Mesenchymal stem cell (in vitro differentiated cells and primary cell): ENCODE measurements around the gene KMT2A.
"Not testable (repeated sequence)": the region's sequence is repeated elsewhere in the genome, so short reads cannot be mapped to it uniquely, and the experiment has no call there.

ENCODE experiments used
- DNase-seq: peaks from one replicate; pipeline ENCODE4 v3.0.0-alpha.2; 2013
- H2AFZ ChIP-seq: one replicate; pipeline ENCODE4 v1.6.1; 2013; ENCODE audit warnings: low read depth, mild to moderate bottlenecking, control low read depth, inconsistent platforms, low read length, moderate library complexity
- H2AK5ac ChIP-seq: 2 replicates; pipeline ENCODE4 v1.6.1; 2013; ENCODE audit warnings: low read length, moderate library complexity, mild to moderate bottlenecking, inconsistent platforms; ENCODE audit not compliant: severe bottlenecking
- H2BK120ac ChIP-seq: one replicate; pipeline ENCODE4 v1.6.1; 2013; ENCODE audit warnings: low read depth, mild to moderate bottlenecking, inconsistent platforms, low read length, moderate library complexity
- H2BK12ac ChIP-seq, 2 experiments: one replicate each; pipeline ENCODE4 v1.6.1; 2013; ENCODE audit warnings: inconsistent platforms in 2 of 2, low read length in 2 of 2, mild to moderate bottlenecking in 2 of 2, moderate library complexity in 2 of 2, control low read depth in 1 of 2
- H2BK15ac ChIP-seq: one replicate; pipeline ENCODE4 v1.6.1; 2013; ENCODE audit warnings: mild to moderate bottlenecking, low read depth, inconsistent platforms; ENCODE audit not compliant: poor library complexity, severe bottlenecking
- H2BK5ac ChIP-seq: 2 replicates; pipeline ENCODE4 v1.6.1; 2013; ENCODE audit warnings: low read depth, mild to moderate bottlenecking, low read length, control low read depth, inconsistent platforms; ENCODE audit not compliant: poor library complexity, severe bottlenecking
- H3K14ac ChIP-seq, 2 experiments: one replicate each; pipeline ENCODE4 v1.6.1; 2013; ENCODE audit warnings: inconsistent platforms in 2 of 2, low read length in 2 of 2, control low read depth in 1 of 2, mild to moderate bottlenecking in 1 of 2, moderate library complexity in 1 of 2
- H3K18ac ChIP-seq, 2 experiments: one replicate each; pipeline ENCODE4 v1.6.1; 2013; ENCODE audit warnings: inconsistent platforms in 2 of 2, low read length in 2 of 2, control low read depth in 1 of 2, low read depth in 1 of 2, mild to moderate bottlenecking in 1 of 2
- H3K23ac ChIP-seq, 2 experiments: one replicate each; pipeline ENCODE4 v1.6.1; 2013; ENCODE audit warnings: inconsistent platforms in 2 of 2, low read length in 2 of 2, mild to moderate bottlenecking in 2 of 2, moderate library complexity in 2 of 2, control low read depth in 1 of 2
- H3K27ac ChIP-seq: 2 replicates; pipeline ENCODE4 v1.5.1; 2013; ENCODE audit warnings: mild to moderate bottlenecking, moderate library complexity, low read length, control low read depth, inconsistent platforms; ENCODE audit not compliant: poor library complexity, severe bottlenecking
- H3K27me3 ChIP-seq, 2 experiments: 2 replicates each; pipeline versions ENCODE4 v1.6.1 to v1.7.0; 2013; ENCODE audit warnings: low read length in 2 of 2, mild to moderate bottlenecking in 2 of 2, moderate library complexity in 2 of 2, control low read depth in 1 of 2, inconsistent platforms in 1 of 2; ENCODE audit not compliant: control insufficient read depth in 1 of 2, insufficient read depth in 1 of 2
- H3K36me3 ChIP-seq, 2 experiments: 2 replicates each; pipeline versions ENCODE4 v1.6.1 to v1.7.0; 2013; ENCODE audit warnings: low read length in 2 of 2, control low read depth in 1 of 2, inconsistent platforms in 1 of 2, low read depth in 1 of 2, mild to moderate bottlenecking in 1 of 2; ENCODE audit not compliant: insufficient read depth in 2 of 2, control insufficient read depth in 1 of 2
- H3K4ac ChIP-seq, 2 experiments: one replicate each; pipeline ENCODE4 v1.6.1; 2013; ENCODE audit warnings: inconsistent platforms in 2 of 2, low read length in 2 of 2, mild to moderate bottlenecking in 2 of 2, moderate library complexity in 2 of 2, control low read depth in 1 of 2, low read depth in 1 of 2
- H3K4me1 ChIP-seq: 2 replicates; pipeline ENCODE4 v1.6.1; 2013; ENCODE audit warnings: low read depth, low read length, control low read depth; ENCODE audit not compliant: control insufficient read depth, insufficient read depth
- H3K4me2 ChIP-seq: 2 replicates; pipeline ENCODE4 v1.6.1; 2013; ENCODE audit warnings: low read length, mild to moderate bottlenecking, inconsistent platforms; ENCODE audit not compliant: poor library complexity, severe bottlenecking
- H3K4me3 ChIP-seq, 2 experiments: 2 replicates each; pipeline versions ENCODE4 v1.5.1 to v1.7.0; 2013; ENCODE audit warnings: low read length in 2 of 2, mild to moderate bottlenecking in 2 of 2, control low read depth in 1 of 2, low read depth in 1 of 2; ENCODE audit not compliant: insufficient read depth in 1 of 2
- H3K79me1 ChIP-seq: replicated peaks from 2 replicates; pipeline ENCODE4 v1.6.1; 2013; ENCODE audit warnings: mild to moderate bottlenecking, control low read depth, low read length, inconsistent platforms; ENCODE audit not compliant: poor library complexity, severe bottlenecking
- H3K9ac ChIP-seq: 2 replicates; pipeline ENCODE4 v1.7.0; 2013; ENCODE audit warnings: mild to moderate bottlenecking, low read length, moderate library complexity
- H3K9me3 ChIP-seq: 2 replicates; pipeline ENCODE4 v1.7.0; 2013; ENCODE audit warnings: mild to moderate bottlenecking, low read length; ENCODE audit not compliant: control insufficient read depth
- H4K8ac ChIP-seq: one replicate; pipeline ENCODE4 v1.6.1; 2013; ENCODE audit warnings: inconsistent platforms, mild to moderate bottlenecking, low read length, moderate library complexity
- H4K91ac ChIP-seq: one replicate; pipeline ENCODE4 v1.6.1; 2013; ENCODE audit warnings: mild to moderate bottlenecking, low read length, inconsistent platforms
- WGBS: methylation state at CpG from one replicate; pipeline ENCODE4 v1.1.7; 2013; ENCODE audit warnings: mixed read lengths; 5-methylcytosine and 5-hydroxymethylcytosine counted together

Gene KMT2A

GRCh38 chr11:118449316-118449918 lies 13.1 kb downstream of the KMT2A start:
- no peak overlapping the region for H3K18ac ChIP-seq
- H3K4me1 ChIP-seq = peaks cover 2% of the 10 kb centered on the region
- H3K9me3 ChIP-seq = no peaks in the 10 kb centered on the region
- H4K91ac ChIP-seq = no peak overlapping the region
- H3K23ac ChIP-seq = no peak overlapping the region
- H4K8ac ChIP-seq = no peak overlapping the region
- no peak overlapping the region for H3K4me3 ChIP-seq
- H3K36me3 ChIP-seq = peaks cover 4 to 17% of the 10 kb centered on the region in 2 experiments
- no peak overlapping the region for H3K27ac ChIP-seq
- no peak overlapping the region for H3K4ac ChIP-seq
- H3K14ac ChIP-seq = no peak overlapping the region
- WGBS = 100% methylated on average over 2 of the region's 4 CpGs
- DNase-seq = no peak
- no peak overlapping the region for H3K9ac ChIP-seq
- no peak overlapping the region for H2AFZ ChIP-seq
- H3K4me2 ChIP-seq = no peak overlapping the region
- H2AK5ac ChIP-seq = no peak overlapping the region
- no peak overlapping the region for H2BK15ac ChIP-seq
- H3K79me1 ChIP-seq = peaks cover 9% of the 10 kb centered on the region
- H2BK5ac ChIP-seq = no peak overlapping the region
- H2BK120ac ChIP-seq = no peak overlapping the region
- H2BK12ac ChIP-seq = no peak overlapping the region
- no peaks in the 10 kb centered on the region for H3K27me3 ChIP-seq

- Histone ChIP-seq H3K9ac (no peak overlapping the region), H3K4me1 (no peaks in the 10 kb centered on the region), H2BK5ac (no peak overlapping the region), H3K27me3 (no peaks in the 10 kb centered on the region), H3K23ac (no peak overlapping the region), H3K4ac (no peak overlapping the region), H4K8ac (no peak overlapping the region), H3K4me2 (no peak overlapping the region), H3K14ac (no peak overlapping the region), H2BK12ac (no peak overlapping the region), H2BK120ac (no peak overlapping the region), H3K79me1 (peaks cover 11% of the 10 kb centered on the region), H3K27ac (no peak overlapping the region), H3K4me3 (no peak overlapping the region), H2AFZ (no peak overlapping the region), H2BK15ac (no peak overlapping the region), H4K91ac (no peak overlapping the region), H3K36me3 (peaks cover 4 to 14% of the 10 kb centered on the region in 2 experiments), H3K9me3 (no peaks in the 10 kb centered on the region), H3K18ac (no peak overlapping the region), H2AK5ac (no peak overlapping the region)
- 100% methylated on average over 1 of the region's 1 CpG for WGBS
- no peak for DNase-seq
Measured at GRCh38 chr11:118450451-118450850, 14.2 kb downstream of the KMT2A start.

GRCh38 chr11:118462178-118462577 lies 25.9 kb downstream of the KMT2A start:
- Histone ChIP-seq H3K14ac (no peak overlapping the region), H3K4me3 (no peak overlapping the region), H4K91ac (no peak overlapping the region), H3K4ac (no peak overlapping the region), H3K9ac (no peak overlapping the region), H2BK5ac (no peak overlapping the region), H3K27ac (no peak overlapping the region), H3K36me3 (peaks cover 0 to 2% of the 10 kb centered on the region in 2 experiments), H2BK120ac (no peak overlapping the region), H2BK15ac (no peak overlapping the region), H2AK5ac (no peak overlapping the region), H3K4me2 (no peak overlapping the region), H4K8ac (no peak overlapping the region), H3K9me3 (no peaks in the 10 kb centered on the region), H3K27me3 (no peaks in the 10 kb centered on the region), H3K4me1 (no peaks in the 10 kb centered on the region), H2AFZ (no peak overlapping the region), H2BK12ac (no peak overlapping the region), H3K23ac (no peak overlapping the region), H3K18ac (no peak overlapping the region), H3K79me1 (peaks cover 10% of the 10 kb centered on the region)
- WGBS = no CpG with 5 or more reads among the region's 2 CpGs
- no peak for DNase-seq

GRCh38 chr11:118468968-118469367 lies 32.7 kb downstream of the KMT2A start:
- Histone ChIP-seq H3K36me3 (peaks cover 7 to 46% of the 10 kb centered on the region in 2 experiments), H3K79me1 (peaks cover 21% of the 10 kb centered on the region)
- H2BK120ac ChIP-seq, H3K4me3 ChIP-seq, H3K14ac ChIP-seq, H2AFZ ChIP-seq, DNase-seq, H3K9ac ChIP-seq, H3K4me2 ChIP-seq, H3K9me3 ChIP-seq, H3K27ac ChIP-seq, H3K23ac ChIP-seq, H4K91ac ChIP-seq, H4K8ac ChIP-seq, H3K4ac ChIP-seq, H3K18ac ChIP-seq, H2BK15ac ChIP-seq, H3K27me3 ChIP-seq, H2BK5ac ChIP-seq, H3K4me1 ChIP-seq, H2BK12ac ChIP-seq, H2AK5ac ChIP-seq: not testable (repeated sequence)
- WGBS = no CpG with 5 or more reads among the region's 2 CpGs
